Activated CD4-positive, alpha-beta T cell treated with anti-CD3 and anti-CD28 coated beads for 1 hour (primary cell): ENCODE data around the gene MYO3A.

ENCODE experiments used
- DNase-seq: peaks from one replicate; pipeline ENCODE4 v3.0.0-alpha.2; 2020

MYO3A gene

GRCh38 chr10:26215396-26215934, 281.4 kb downstream of the MYO3A start:
- DNase-seq: no peak

GRCh38 chr10:26215935-26216584, 282.0 kb downstream of the MYO3A start:
- no peak for DNase-seq

- DNase-seq: no peak
These were observed 282.8 kb downstream of the MYO3A start, which contains the start of gene GAD2 for GRCh38 chr10:26216585-26217395. Gene GAD2 (plus strand): TSS chr10:26216774. CDS start chr10:26216810, 36 bp downstream.

- DNase-seq: no peak
These were observed 283.5 kb downstream of the MYO3A start for GRCh38 chr10:26217396-26218086.

- no peak for DNase-seq
These were observed 285.6 kb downstream of the MYO3A start for GRCh38 chr10:26219676-26220075.

- no peak for DNase-seq
These were observed 286.9 kb downstream of the MYO3A start for GRCh38 chr10:26220901-26221300.

GRCh38 chr10:26221541-26221940, 287.5 kb downstream of the MYO3A start:
- DNase-seq: no peak

- no peak for DNase-seq
These were observed 288.5 kb downstream of the MYO3A start for GRCh38 chr10:26222563-26222962.

- DNase-seq: no peak
These were observed 291.3 kb downstream of the MYO3A start for GRCh38 chr10:26225322-26225721.

GRCh38 chr10:26227786-26228185, 293.8 kb downstream of the MYO3A start:
- no peak for DNase-seq

GRCh38 chr10:26232174-26232573, 298.1 kb downstream of the MYO3A start:
- no peak for DNase-seq

GRCh38 chr10:26235761-26236160, 301.7 kb downstream of the MYO3A start:
- DNase-seq: no peak

GRCh38 chr10:26238378-26238777, 304.3 kb downstream of the MYO3A start:
- DNase-seq: no peak

GRCh38 chr10:26242706-26243350, 308.8 kb downstream of the MYO3A start:
- no peak for DNase-seq

GRCh38 chr10:26243351-26243720, 309.3 kb downstream of the MYO3A start:
- no peak for DNase-seq

- no peak for DNase-seq
These were observed 315.7 kb downstream of the MYO3A start for GRCh38 chr10:26249681-26250080.

GRCh38 chr10:26251925-26252324, 317.9 kb downstream of the MYO3A start:
- no peak for DNase-seq

GRCh38 chr10:26254616-26255015, 320.6 kb downstream of the MYO3A start:
- no peak for DNase-seq

GRCh38 chr10:26259341-26259740, 325.3 kb downstream of the MYO3A start:
- DNase-seq: no peak
